Epithelial cell of proximal tubule (primary cell): ENCODE results near the gene TTYH1. TPM values are rescaled to one million over a fixed set of nuclear protein-coding genes. Genes with fewer than 3 reads are reported as not detected.

ENCODE experiments used
- DNase-seq: peaks from one replicate; pipeline ENCODE4 v3.0.0-alpha.2; 2011; ENCODE audit warnings: low read depth
- H3K4me3 ChIP-seq: 2 replicates; pipeline ENCODE4 v1.5.1; 2011; ENCODE audit warnings: low read depth, mild to moderate bottlenecking, low read length
- CTCF ChIP-seq: conservative IDR thresholded peaks from 2 replicates; pipeline ENCODE4 v1.5.1; 2012; ENCODE audit warnings: low read depth, mild to moderate bottlenecking, low read length
- total RNA-seq: library from RNA; depleted of rRNA; stranded (reverse); fragments of >200 nt; gene quantifications from 2 replicates; pipeline ENCODE4 v1.2.3, GENCODE V29; 2015

The TTYH1 gene
- total RNA-seq, 1 donor from 2014 or later, result 3.6 TPM

- no peak for DNase-seq
- TF ChIP-seq CTCF, result no peak
- H3K4me3 ChIP-seq, result no peak overlapping the region
These were observed 43.5 kb downstream of the TTYH1 start for GRCh38 chr19:54458648-54459281.

- no peak overlapping the region for H3K4me3 ChIP-seq
- no peak for DNase-seq
These were observed 44.3 kb downstream of the TTYH1 start for GRCh38 chr19:54459282-54460229.

GRCh38 chr19:54460230-54461005 is 45.2 kb downstream of the TTYH1 start:
- no peak overlapping the region for H3K4me3 ChIP-seq
- DNase-seq, result no peak
- no peak for TF ChIP-seq CTCF

More at GRCh38 chr19:54459282-54460229, 44.3 kb downstream of the TTYH1 start:
- no peak for TF ChIP-seq CTCF

GRCh38 chr19:54461210-54461609 is 45.9 kb downstream of the TTYH1 start:
- DNase-seq, result no peak
- no peak for TF ChIP-seq CTCF
- H3K4me3 ChIP-seq, result no peak overlapping the region

GRCh38 chr19:54461613-54462012 is 46.3 kb downstream of the TTYH1 start:
- H3K4me3 ChIP-seq, result no peak overlapping the region
- no peak for DNase-seq
- no peak for TF ChIP-seq CTCF

- no peak for TF ChIP-seq CTCF
- DNase-seq, result no peak
- peak overlapping the region; percentile 81 for H3K4me3 ChIP-seq
These were observed 46.9 kb downstream of the TTYH1 start for GRCh38 chr19:54462047-54462654.
